Right lung (tissue), 5 donors: Measurements from ENCODE around the gene DAGLA. TPM values are rescaled to one million over a fixed set of nuclear protein-coding genes. Genes with fewer than 3 reads are reported as not detected.

Experiments used
- DNase-seq, 2 donors: peaks; one replicate each; pipeline ENCODE4 v3.0.0-alpha.2; 2013
- polyA plus RNA-seq, 5 donors: library from polyadenylated mRNA; unstranded; fragments of 120-200 nt; gene quantifications; one replicate each; pipeline versions ENCODE4 v1.2.1 to v1.2.3, GENCODE V29; 2013; ENCODE audit warnings: inconsistent platforms in 1 of 5, low replicate concordance in 1 of 5; ENCODE audit not compliant: insufficient read length in 5 of 5, insufficient read depth in 1 of 5

Gene DAGLA
- polyA plus RNA-seq, 5 donors = 1.9 to 3.9 (median 2.7) TPM

- no peak for DNase-seq
Measured at GRCh38 chr11:61778357-61778886, 98.2 kb downstream of the DAGLA start.

GRCh38 chr11:61778920-61779650, 98.9 kb downstream of the DAGLA start:
- DNase-seq = no peak

DNA sequence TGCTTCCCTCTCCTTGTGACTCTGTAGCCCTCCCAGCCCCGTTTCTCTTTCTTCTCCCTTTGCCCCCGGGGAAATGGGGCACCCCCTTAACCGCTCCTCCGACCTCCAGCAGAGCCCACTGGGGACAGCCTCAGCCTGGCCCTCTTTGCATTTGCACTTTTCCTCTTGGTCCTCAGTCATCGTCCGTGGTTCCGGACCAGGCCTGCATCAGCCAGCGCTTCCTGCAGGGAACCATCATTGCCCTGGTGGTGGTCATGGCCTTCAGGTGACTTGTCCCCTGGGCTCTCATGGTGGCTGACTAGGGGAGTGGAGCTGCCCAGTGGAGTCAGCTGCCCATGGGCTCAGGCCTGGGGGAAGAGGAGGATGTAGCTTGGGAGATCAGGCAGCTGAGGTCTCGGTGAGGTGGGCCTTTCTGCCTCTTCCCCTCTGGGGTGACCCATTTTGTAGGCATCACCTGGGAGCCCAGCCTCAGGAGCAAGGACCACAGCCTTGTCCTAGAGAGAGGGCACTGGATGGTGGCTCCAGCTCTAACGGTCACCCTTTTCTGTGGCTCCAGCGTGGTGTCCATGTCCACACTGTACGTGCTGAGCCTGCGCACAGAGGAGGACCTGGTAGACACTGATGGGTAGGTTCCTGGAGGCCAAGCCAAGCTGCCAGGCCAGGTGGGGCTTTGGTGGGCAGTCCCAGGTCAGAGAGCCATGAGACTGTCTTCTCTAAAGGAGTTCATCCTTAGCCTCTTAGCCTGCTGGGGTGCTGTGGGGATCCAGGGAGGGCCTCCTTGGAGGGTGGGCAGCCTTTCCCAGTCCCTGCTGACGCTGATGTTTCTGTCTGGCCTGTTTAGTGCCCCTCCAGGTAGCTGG, 99.7 kb downstream of the DAGLA start:
- DNase-seq = no peak

- DNase-seq = no peak
Measured at GRCh38 chr11:61780581-61781162, 100.5 kb downstream of the DAGLA start.

GRCh38 chr11:61781585-61781984, 101.4 kb downstream of the DAGLA start:
- DNase-seq = no peak

GRCh38 chr11:61782299-61782698, 102.1 kb downstream of the DAGLA start:
- no peak for DNase-seq

DNA sequence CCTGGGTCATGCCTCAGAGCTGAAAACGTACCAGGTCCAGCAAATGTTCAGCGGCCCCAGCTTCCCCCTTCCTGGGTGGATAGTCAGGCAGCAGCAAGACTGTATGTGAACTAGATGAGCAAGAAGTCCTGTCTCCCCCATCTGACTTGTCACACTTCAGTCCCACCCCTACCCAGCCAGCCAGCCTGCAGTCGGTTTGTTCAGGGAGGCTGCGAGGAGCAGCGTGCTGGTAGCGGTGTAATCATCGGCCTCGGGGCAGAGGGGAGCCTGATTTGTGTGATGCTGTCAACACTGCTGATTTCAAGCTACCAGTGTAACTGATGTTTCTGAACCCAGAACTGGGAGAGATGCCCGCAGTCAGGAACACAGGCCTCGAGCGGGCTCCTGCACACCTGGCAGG, 102.7 kb downstream of the DAGLA start:
- DNase-seq = no peak

DNA sequence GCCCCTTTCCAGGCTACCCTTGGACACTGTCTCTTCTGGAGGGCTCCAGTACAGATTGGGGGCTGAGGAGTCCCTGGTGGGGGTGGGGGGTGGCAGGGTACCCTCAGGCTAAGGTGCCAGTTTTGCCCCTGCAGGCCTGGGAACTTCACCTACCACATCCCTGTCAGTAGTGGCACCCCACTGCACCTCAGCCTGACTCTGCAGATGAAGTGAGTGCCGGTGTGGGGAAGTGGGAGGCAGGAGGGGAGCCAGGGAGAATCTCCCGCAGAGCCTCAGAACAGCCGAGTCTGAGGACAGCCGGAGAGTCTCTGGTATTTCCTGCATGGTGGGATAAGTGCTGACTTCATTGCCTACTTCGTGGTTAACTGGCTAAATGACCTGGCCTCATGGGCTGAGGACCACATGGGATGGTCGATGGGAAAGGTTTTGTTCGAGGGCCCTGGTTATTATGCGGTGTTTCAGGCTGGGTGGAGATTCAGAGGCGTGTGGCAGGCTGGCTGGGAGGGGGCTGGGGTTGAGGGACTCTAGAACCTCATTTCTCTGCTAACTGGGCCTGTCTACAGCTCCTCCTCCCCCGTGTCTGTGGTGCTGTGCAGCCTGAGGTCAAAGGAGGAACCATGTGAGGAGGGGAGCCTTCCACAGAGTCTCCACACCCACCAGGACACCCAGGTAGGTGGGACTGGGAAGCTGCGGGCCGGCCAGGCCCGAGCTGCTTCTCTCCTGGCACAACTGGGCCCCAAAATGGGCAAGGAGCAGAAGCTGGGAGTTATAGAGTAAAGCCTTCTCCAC, 103.7 kb downstream of the DAGLA start:
- no peak for DNase-seq

GRCh38 chr11:61784506-61784805, 104.3 kb downstream of the DAGLA start:
- DNase-seq = no peak

GRCh38 chr11:61785837-61786402, 105.7 kb downstream of the DAGLA start:
- DNase-seq = no peak

DNA sequence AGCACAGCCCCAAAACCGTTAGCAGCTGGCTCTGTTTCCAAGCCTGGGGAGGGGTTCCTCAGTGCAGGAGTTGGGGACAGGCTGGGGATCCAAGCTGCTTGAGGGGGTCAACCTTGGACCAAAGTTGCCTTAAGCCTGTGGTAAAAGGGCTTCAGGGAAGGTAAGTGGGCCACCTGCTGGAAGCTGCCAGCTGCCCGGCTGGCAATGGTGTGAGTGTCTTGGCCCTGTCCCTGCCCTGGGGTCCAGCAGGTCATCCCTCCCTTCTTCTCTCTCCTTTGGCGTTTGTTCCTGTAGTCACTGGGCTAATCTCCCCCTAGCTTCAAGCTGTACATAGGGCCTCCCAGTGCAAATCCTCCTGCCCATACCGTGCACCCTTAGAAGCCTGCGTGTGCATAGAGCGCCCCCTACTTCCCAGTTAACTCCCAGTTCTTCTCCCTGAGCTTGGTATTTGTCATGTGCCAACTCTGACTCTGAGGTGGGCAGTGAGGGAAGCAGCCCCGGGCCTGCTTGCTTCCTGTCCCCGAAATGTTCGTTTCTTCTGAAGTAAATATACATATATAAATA, 107.8 kb downstream of the DAGLA start:
- no peak for DNase-seq

DNA sequence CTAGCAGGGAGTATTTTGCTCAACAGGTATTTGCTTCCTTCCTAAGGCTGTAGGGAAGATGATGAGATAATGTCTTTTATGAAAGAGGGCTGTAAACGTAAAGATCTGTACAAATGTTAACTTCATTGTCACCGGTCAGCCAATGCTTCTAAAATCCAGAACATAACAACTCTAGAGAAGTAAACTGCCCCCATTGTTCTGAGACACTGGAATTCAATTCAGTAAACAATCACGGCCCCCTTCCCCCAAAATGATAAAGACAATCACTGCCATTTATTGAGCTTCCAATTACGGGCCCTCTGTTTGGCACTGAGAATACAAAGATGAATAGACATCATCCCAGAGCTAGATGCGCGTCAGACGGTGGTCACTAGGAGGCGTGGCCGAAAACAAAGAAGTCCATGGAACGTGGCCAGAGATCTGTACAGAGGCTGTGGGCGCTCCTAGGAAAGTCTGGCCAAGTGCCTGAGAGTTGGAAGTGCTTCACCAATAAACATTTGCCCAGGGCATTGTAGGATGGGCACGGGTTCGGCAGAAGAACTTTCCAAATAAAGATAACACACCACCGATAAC, 111.6 kb downstream of the DAGLA start:
- peak; percentile 85 to 87 for DNase-seq

- peak; percentile 95 to 96 for DNase-seq
Measured at GRCh38 chr11:61792310-61793082, 112.3 kb downstream of the DAGLA start, which contains the start of the genes FEN1 and TMEM258. Gene FEN1 (plus strand): TSS chr11:61792911. CDS start chr11:61795362, 2,451 bp downstream. Gene TMEM258 (minus strand): TSS chr11:61792599. CDS start chr11:61792558, 41 bp downstream.

DNA sequence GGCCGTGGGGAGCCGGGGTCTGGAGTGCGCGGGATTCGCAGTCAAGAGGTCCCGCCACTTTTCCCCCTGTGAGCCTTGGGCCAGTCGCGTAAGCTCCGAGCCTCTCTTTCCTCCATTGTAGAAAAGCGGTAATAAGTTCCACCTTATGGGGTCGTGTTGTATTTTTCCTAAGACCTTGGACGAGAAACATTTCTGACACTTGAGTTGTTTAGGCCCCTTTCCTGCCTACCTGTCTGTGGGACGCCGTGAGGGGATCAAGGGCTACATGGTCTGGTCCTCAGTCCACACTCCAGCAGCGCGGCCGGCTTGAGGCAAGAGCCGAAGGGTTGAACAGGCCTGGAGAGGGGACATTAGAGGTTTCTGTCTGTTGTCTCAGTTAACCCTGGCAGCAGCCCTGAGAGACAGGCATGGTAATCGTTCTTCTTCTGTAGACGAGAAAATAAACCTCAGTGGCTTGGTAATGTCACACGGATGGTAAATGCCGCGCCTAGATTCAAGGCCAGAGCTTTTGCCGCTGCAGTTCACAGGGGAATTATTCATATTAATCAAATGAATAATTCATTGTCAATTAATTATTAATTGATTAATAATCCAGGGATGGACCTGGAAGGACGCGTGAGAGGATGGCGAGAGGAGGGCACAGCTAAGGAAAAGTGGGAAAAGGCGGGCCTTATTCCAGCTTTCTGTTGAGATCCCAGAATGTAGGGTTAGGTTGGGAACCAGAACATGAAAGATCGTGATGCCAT, 113.1 kb downstream of the DAGLA start:
- DNase-seq = no peak

DNA sequence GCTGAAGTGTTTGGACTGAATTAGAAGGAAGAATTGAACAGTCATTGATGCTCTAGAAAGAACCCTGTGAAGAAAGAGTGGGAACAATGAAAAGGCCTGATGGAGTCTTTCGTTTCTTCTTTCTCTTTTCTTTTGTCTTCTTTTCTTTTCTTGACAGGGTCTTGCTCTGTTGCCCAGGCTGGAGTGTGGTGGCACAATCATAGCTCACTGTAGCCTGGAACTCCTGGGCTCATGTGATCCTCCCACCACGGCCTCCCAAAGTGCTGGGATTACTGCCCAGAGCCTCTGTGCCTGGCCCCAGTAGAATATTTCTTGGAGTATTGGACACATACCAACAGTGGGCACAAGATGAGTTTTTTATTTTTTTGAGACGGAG, 113.6 kb downstream of the DAGLA start:
- DNase-seq = no peak

GRCh38 chr11:61794579-61794978, 114.4 kb downstream of the DAGLA start:
- no peak for DNase-seq

GRCh38 chr11:61795459-61795858, 115.3 kb downstream of the DAGLA start:
- no peak for DNase-seq

DNA sequence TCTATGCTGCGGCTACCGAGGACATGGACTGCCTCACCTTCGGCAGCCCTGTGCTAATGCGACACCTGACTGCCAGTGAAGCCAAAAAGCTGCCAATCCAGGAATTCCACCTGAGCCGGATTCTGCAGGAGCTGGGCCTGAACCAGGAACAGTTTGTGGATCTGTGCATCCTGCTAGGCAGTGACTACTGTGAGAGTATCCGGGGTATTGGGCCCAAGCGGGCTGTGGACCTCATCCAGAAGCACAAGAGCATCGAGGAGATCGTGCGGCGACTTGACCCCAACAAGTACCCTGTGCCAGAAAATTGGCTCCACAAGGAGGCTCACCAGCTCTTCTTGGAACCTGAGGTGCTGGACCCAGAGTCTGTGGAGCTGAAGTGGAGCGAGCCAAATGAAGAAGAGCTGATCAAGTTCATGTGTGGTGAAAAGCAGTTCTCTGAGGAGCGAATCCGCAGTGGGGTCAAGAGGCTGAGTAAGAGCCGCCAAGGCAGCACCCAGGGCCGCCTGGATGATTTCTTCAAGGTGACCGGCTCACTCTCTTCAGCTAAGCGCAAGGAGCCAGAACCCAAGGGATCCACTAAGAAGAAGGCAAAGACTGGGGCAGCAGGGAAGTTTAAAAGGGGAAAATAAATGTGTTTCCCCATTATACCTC, 115.8 kb downstream of the DAGLA start:
- DNase-seq = no peak
